Activated B cell treated with CpG ODN at 0.5 μM for 24 hours (primary cell): ENCODE measurements around the gene ATG3. TPM values are rescaled to one million over a fixed set of nuclear protein-coding genes. Genes with fewer than 3 reads are reported as not detected.

Experiments used
- ATAC-seq: fragments of 200-7000 bp; cut with Tn5 transposase; one replicate; pipeline ENCODE4 v1.10.0; 2021; ENCODE audit warnings: low read depth, mild to moderate bottlenecking, moderate library complexity
- CTCF ChIA-PET: fragments of 350-600 bp; sonication (Branson Sonifier 250); formaldehyde crosslinking; loops from one replicate; lab custom pipeline; 2021; ENCODE audit warnings: antibody characterized with exemption; lab: Charles Lee
- POLR2A ChIA-PET: fragments of 350-600 bp; sonication (Branson Sonifier 250); formaldehyde crosslinking; loops from one replicate; lab custom pipeline; 2021; ENCODE audit warnings: antibody characterized with exemption; lab: Charles Lee
- DNase-seq: peaks from one replicate; pipeline ENCODE4 v3.0.0; 2022
- H3K27ac Mint-ChIP-seq: one replicate; pipeline ENCODE4 v1.8.0; 2020; ENCODE audit warnings: mixed read lengths
- H3K27me3 Mint-ChIP-seq: one replicate; pipeline ENCODE4 v1.8.0; 2021; ENCODE audit warnings: mixed read lengths
- H3K36me3 Mint-ChIP-seq: one replicate; pipeline ENCODE4 v1.8.0; 2021; ENCODE audit warnings: low read depth, mixed read lengths
- H3K4me1 Mint-ChIP-seq: one replicate; pipeline ENCODE4 v1.8.0; 2021; ENCODE audit warnings: mixed read lengths
- H3K4me3 Mint-ChIP-seq: one replicate; pipeline ENCODE4 v1.8.0; 2020; ENCODE audit warnings: mild to moderate bottlenecking, mixed read lengths
- H3K9me3 Mint-ChIP-seq: one replicate; pipeline ENCODE4 v1.8.0; 2020; ENCODE audit warnings: mixed read lengths
- CTCF ChIP-seq: fragments of 200-600 bp; IDR thresholded peaks from one replicate; pipeline ENCODE4 v1.8.0; 2022; ENCODE audit warnings: antibody characterized with exemption, mild to moderate bottlenecking
- intact Hi-C: fragments of 100-400 bp; cut with micrococcal nuclease; formaldehyde crosslinking; loops from one replicate; pipeline ENCODE4 v1.15.1; 2024
- total RNA-seq: library from RNA; stranded (reverse); gene quantifications from 2 replicates; pipeline ENCODE4 v1.2.3, GENCODE V29; 2022

Gene ATG3
- total RNA-seq, 1 donor from 2014 or later, result 54.9 TPM

- POLR2A ChIA-PET, result interaction anchor here (0.6 to 2.8 kb wide), 8 partner anchors 10 to 170 kb away, joined by 3 to 12 read pairs (median 4); partner anchors contain the start of gene CD200
- H3K36me3 Mint-ChIP-seq, result peaks cover 3% of the 10 kb centered on the region
- peaks cover 94% of the 10 kb centered on the region for H3K4me1 Mint-ChIP-seq
- intact Hi-C loops, result no loop called here
- CTCF ChIA-PET, result interaction anchor here (1.4 to 1.5 kb wide), 2 partner anchors 14 to 16 kb away, joined by 3 to 5 read pairs; no protein-coding TSS in a partner anchor
- H3K27ac Mint-ChIP-seq, result peak overlapping the region; percentile 84
- peak overlapping the region; percentile 41 for H3K4me3 Mint-ChIP-seq
- no peaks in the 10 kb centered on the region for H3K27me3 Mint-ChIP-seq
- ATAC-seq (peak; percentile 55), DNase-seq (no peak)
- TF ChIP-seq CTCF, result no peak
- no peaks in the 10 kb centered on the region for H3K9me3 Mint-ChIP-seq
Observed at GRCh38 chr3:112504123-112504522, 57.6 kb downstream of the ATG3 start.

GRCh38 chr3:112503304-112503972 is 58.3 kb downstream of the ATG3 start:
- no peak for ATAC-seq

GRCh38 chr3:112500621-112501020 is 61.1 kb downstream of the ATG3 start:
- Mint-ChIP-seq H3K36me3 (peaks cover 33% of the 10 kb centered on the region), H3K4me1 (peaks cover 82% of the 10 kb centered on the region), H3K9me3 (no peaks in the 10 kb centered on the region), H3K27ac (peak overlapping the region; percentile 99), H3K27me3 (no peaks in the 10 kb centered on the region), H3K4me3 (no peak overlapping the region)
- intact Hi-C loops, result no loop called here
- no peak for ATAC-seq
- no peak for DNase-seq
- CTCF ChIA-PET, result interaction anchor here (1.8 kb wide), 1 partner anchor 18 kb away, joined by 5 read pairs; no protein-coding TSS in a partner anchor
- POLR2A ChIA-PET, result interaction anchor here (2.7 to 11.8 kb wide), 5 partner anchors 7 to 166 kb away, joined by 12 to 137 read pairs (median 53); partner anchors contain the start of gene CD200
- no peak for TF ChIP-seq CTCF

More at GRCh38 chr3:112503304-112503972, 58.3 kb downstream of the ATG3 start:
- Mint-ChIP-seq H3K27ac (peak overlapping the region; percentile 84), H3K4me1 (peaks cover 87% of the 10 kb centered on the region), H3K27me3 (no peaks in the 10 kb centered on the region), H3K4me3 (peak overlapping the region; percentile 41), H3K36me3 (peaks cover 10% of the 10 kb centered on the region), H3K9me3 (no peaks in the 10 kb centered on the region)
- TF ChIP-seq CTCF, result no peak
- POLR2A ChIA-PET, result interaction anchor here (0.5 to 2.8 kb wide), 5 partner anchors 11 to 172 kb away, joined by 3 to 12 read pairs (median 8); partner anchors contain the start of gene CD200
- no peak for DNase-seq
- CTCF ChIA-PET, result no interaction called here
- intact Hi-C loops, result no loop called here

- no peaks in the 10 kb centered on the region for H3K27me3 Mint-ChIP-seq
- ATAC-seq (peak; percentile 68), DNase-seq (no peak)
- intact Hi-C loops, result loop anchor here (1.0 to 2.0 kb wide), 8 partner anchors 8 to 370 kb away; no protein-coding TSS in a partner anchor
- POLR2A ChIA-PET, result interaction anchor here (0.6 to 11.8 kb wide), 36 partner anchors 8 to 385 kb away, joined by 3 to 137 read pairs (median 8); partner anchors contain the start of genes ATG3, CD200, GCSAM and SLC35A5
- peak within 1 kb of the TSS; percentile 99 for H3K27ac Mint-ChIP-seq
- H3K4me1 Mint-ChIP-seq, result peaks cover 82% of the 10 kb centered on the region
- CTCF ChIA-PET, result interaction anchor here (0.9 to 3.0 kb wide), 12 partner anchors 14 to 387 kb away, joined by 3 to 11 read pairs (median 4); partner anchors contain the start of gene SLC9C1
- TF ChIP-seq CTCF, result no peak
- peak within 1 kb of the TSS; percentile 92 for H3K4me3 Mint-ChIP-seq
- peaks cover 44% of the 10 kb centered on the region for H3K36me3 Mint-ChIP-seq
- no peaks in the 10 kb centered on the region for H3K9me3 Mint-ChIP-seq
Observed at GRCh38 chr3:112498914-112499711, 62.6 kb downstream of the ATG3 start, which contains the start of gene BTLA. BTLA (minus strand) TSS chr3:112499472; CDS start chr3:112499358, 114 bp downstream.
